K562 (cell line): ENCODE data around the gene PKD1L1. TPM values are rescaled to one million over a fixed set of nuclear protein-coding genes. Genes with fewer than 3 reads are reported as not detected.

Experiments
- ATAC-seq: fragments of 200-7000 bp; cut with Tn5 transposase; 3 replicates; pipeline ENCODE4 v1.9.1; 2020; ENCODE audit warnings: moderate library complexity
- BruUV-seq: library from RNA; stranded (reverse); fragments of 400-500 nt; replicated peaks from 2 replicates; lab custom pipeline; 2021; lab: Mats Ljungman, UMichigan
- CTCF ChIA-PET: fragments of 300-600 bp; formaldehyde crosslinking; extraction: SDS; loops from one replicate; lab custom pipeline; 2021; ENCODE audit warnings: low intra/inter-chr PET ratio; lab: Yijun Ruan, JAX
- POLR2A ChIA-PET: fragments of 300-600, 350-650 bp; sonication (Branson Sonifier 250); formaldehyde crosslinking; extraction: SDS; loops from one replicate; lab custom pipeline; 2021; ENCODE audit warnings: antibody characterized with exemption, inconsistent platforms; lab: Yijun Ruan, JAX
- DNase-seq, 4 experiments: peaks; one replicate each; pipeline versions ENCODE4 v3.0.0 to v3.0.0-alpha.2; 2011 to 2018; ENCODE audit warnings: low spot score in 3 of 4, mixed read lengths in 3 of 4; ENCODE audit errors: extremely low read depth in 1 of 4
- FAIRE-seq: peaks from 2 replicates; lab custom pipeline; 2011; peaks lifted over from hg19 to GRCh38; lab: Jason Lieb, UNC
- H2AFZ ChIP-seq: 2 replicates; pipeline ENCODE4 v1.6.0; 2011; ENCODE audit warnings: low read depth, low read length, control low read depth, inconsistent platforms
- H3K27ac ChIP-seq: fragments of 200-600 bp; 3 replicates; pipeline ENCODE4 v1.8.0; 2011; ENCODE audit warnings: low read depth, mild to moderate bottlenecking, control low read depth, inconsistent platforms, low read length, moderate library complexity, mixed read lengths; ENCODE audit errors: extremely low read depth
- H3K27me3 ChIP-seq, 2 experiments: fragments of 300-600 bp in 1 of 2; 2 replicates in 1 of 2; 3 replicates in 1 of 2; pipeline versions ENCODE4 v1.6.0 to v1.8.0; 2011; ENCODE audit warnings: inconsistent platforms in 2 of 2, low read length in 2 of 2, mild to moderate bottlenecking in 1 of 2, mixed read lengths in 1 of 2, moderate library complexity in 1 of 2; ENCODE audit not compliant: control insufficient read depth in 2 of 2, insufficient read depth in 2 of 2
- H3K36me3 ChIP-seq: fragments of 300-600 bp; 3 replicates; pipeline ENCODE4 v1.8.0; 2011; ENCODE audit warnings: mild to moderate bottlenecking, low read length, inconsistent platforms; ENCODE audit not compliant: control insufficient read depth, insufficient read depth
- H3K4me1 ChIP-seq, 2 experiments: fragments of 200-600 bp in 1 of 2; replicated peaks in 1 of 2; 2 replicates in 1 of 2; 3 replicates in 1 of 2; pipeline versions ENCODE4 v1.5.1 to v1.8.0; 2011; ENCODE audit warnings: inconsistent platforms in 2 of 2, low read length in 2 of 2, mild to moderate bottlenecking in 1 of 2, mixed read lengths in 1 of 2, moderate library complexity in 1 of 2; ENCODE audit not compliant: control insufficient read depth in 2 of 2, insufficient read depth in 2 of 2
- H3K4me2 ChIP-seq: 2 replicates; pipeline ENCODE4 v1.6.1; 2011; ENCODE audit warnings: low read length, control low read depth, inconsistent platforms, mixed read lengths; ENCODE audit not compliant: insufficient read depth
- H3K4me3 ChIP-seq: fragments of 200-600 bp; sonication (generic), shearing (Covaris generic); 2 replicates; pipeline ENCODE4 v1.5.1; 2016; ENCODE audit warnings: control low read depth, inconsistent platforms
- H3K79me2 ChIP-seq: fragments of 200-600 bp; 3 replicates; pipeline ENCODE4 v1.8.0; 2011; ENCODE audit warnings: low read length, inconsistent platforms; ENCODE audit not compliant: control insufficient read depth, insufficient read depth
- H3K9ac ChIP-seq, 2 experiments: 2 replicates each; pipeline versions ENCODE4 v1.6.0 to v1.6.1; 2011; ENCODE audit warnings: low read depth in 2 of 2, low read length in 2 of 2, control low read depth in 1 of 2, inconsistent platforms in 1 of 2, mild to moderate bottlenecking in 1 of 2, mixed read lengths in 1 of 2; ENCODE audit not compliant: insufficient read depth in 1 of 2
- H3K9me1 ChIP-seq: one replicate; pipeline ENCODE4 v1.6.0; 2011; ENCODE audit warnings: inconsistent platforms, mild to moderate bottlenecking, low read length, moderate library complexity; ENCODE audit not compliant: control insufficient read depth, insufficient read depth
- H3K9me3 ChIP-seq: replicated peaks from 2 replicates; pipeline ENCODE4 v1.5.1; 2011; ENCODE audit warnings: low read depth, low read length, inconsistent platforms; ENCODE audit not compliant: control insufficient read depth, insufficient read depth
- H4K20me1 ChIP-seq: replicated peaks from 2 replicates; pipeline ENCODE4 v1.6.1; 2011; ENCODE audit warnings: low read length, inconsistent platforms, mixed read lengths; ENCODE audit not compliant: control insufficient read depth, insufficient read depth
- ELK3 ChIP-seq: fragments of 450-650 bp; formaldehyde crosslinking; IDR thresholded peaks from 2 replicates; pipeline ENCODE4 v1.4.0; 2020; ENCODE audit warnings: mild to moderate bottlenecking
- PRPF4 ChIP-seq: fragments of 200-400 bp; formaldehyde crosslinking; IDR thresholded peaks from one replicate; pipeline ENCODE4 v1.6.1; 2017; ENCODE audit warnings: low read length, low read depth, mild to moderate bottlenecking; ENCODE audit not compliant: insufficient read depth, poor library complexity, severe bottlenecking
- RB1 ChIP-seq: fragments of 450-650 bp; IDR thresholded peaks from 2 replicates; pipeline ENCODE4 v1.6.1; 2017; ENCODE audit warnings: low read depth, mild to moderate bottlenecking
- SNIP1 ChIP-seq: fragments of 450-650 bp; IDR thresholded peaks from 2 replicates; pipeline ENCODE4 v1.7.1; 2017; ENCODE audit warnings: low read depth, mild to moderate bottlenecking
- TCF3 ChIP-seq: sonication (generic); formaldehyde crosslinking; IDR thresholded peaks from 2 replicates; pipeline ENCODE4 v1.4.0; 2020; ENCODE audit warnings: mild to moderate bottlenecking, missing genetic modification reagents
- ZNF586 ChIP-seq: fragments of 450-650 bp; formaldehyde crosslinking; conservative IDR thresholded peaks from 2 replicates; pipeline ENCODE4 v1.4.0; 2020; ENCODE audit warnings: mild to moderate bottlenecking, moderate library complexity
- WGBS: fragments of 100-300 bp; shearing (Covaris generic); methylation state at CpG from one replicate; pipeline ENCODE4 v1.1.6; 2016; ENCODE audit warnings: low coverage, mixed read lengths; ENCODE audit not compliant: insufficient coverage; ENCODE audit errors: missing lambda C conversion rate; 5-methylcytosine and 5-hydroxymethylcytosine counted together
- in situ Hi-C: fragments of 300-500 bp; cut with MboI; formaldehyde crosslinking; loops from 4 replicates; pipeline ENCODE4 v1.15.0; 2018; ENCODE audit warnings: inconsistent platforms, mixed read lengths
- intact Hi-C: fragments of 100-400 bp; cut with micrococcal nuclease; formaldehyde crosslinking; loops from 2 replicates; pipeline ENCODE4 v1.14.2; 2022
- polyA plus RNA-seq, 8 experiments: library from polyadenylated mRNA; depleted of rRNA in 4 of 8; stranded (reverse) in 5 of 8; unstranded in 3 of 8; fragments of >200 nt; fragmentation: Nextera tagmentation in 2 of 8; fragmentation: Illumina TruSeq in 1 of 8; extraction: Ambion mirVana in 2 of 8; extraction: Trizol in 1 of 8; gene quantifications; 2 replicates each; pipeline versions ENCODE4 v1.2.1 to v1.2.3, GENCODE V29; 2011 to 2014; ENCODE audit warnings: inconsistent platforms in 1 of 8, missing spikeins in 1 of 8
- total RNA-seq, 7 experiments: library from RNA; depleted of rRNA in 6 of 7; stranded (reverse); fragments of >200 nt in 6 of 7; fragmentation: Illumina TruSeq in 2 of 7; extraction: Trizol in 2 of 7; gene quantifications; 2 replicates each; pipeline versions ENCODE4 v1.2.1 to v1.2.3, GENCODE V29; 2011 to 2021; ENCODE audit warnings: low replicate concordance in 1 of 7

The PKD1L1 gene
- total and polyA plus RNA-seq, 9 of the 15 experiments (the other 6 are each of a cell fraction or from before 2014, with no cell fraction given) = 0.01 to 0.02 TPM; not detected in 7

GRCh38 chr7:47843291-47843690, 105.0 kb downstream of the PKD1L1 start:
- Histone ChIP-seq H3K9me3 (no peaks in the 10 kb centered on the region), H3K27me3 (peaks cover 2 to 33% of the 10 kb centered on the region in 2 experiments; a peak in 3 of 5 replicates), H3K36me3 (no peaks in the 10 kb centered on the region), H3K4me2 (no peak overlapping the region), H3K79me2 (no peaks in the 10 kb centered on the region), H3K27ac (no peak overlapping the region), H3K4me3 (no peak overlapping the region), H3K9ac (no peak overlapping the region), H3K9me1 (no peaks in the 10 kb centered on the region), H4K20me1 (0 out of 2 replicates have a peak, but pooled peaks cover 3% of the 10 kb centered on the region), H3K4me1 (no peaks in the 10 kb centered on the region; a peak in 1 of 5 replicates), H2AFZ (no peak overlapping the region)
- no TSS peak for BruUV-seq
- POLR2A ChIA-PET = interaction anchor here (0.6 kb wide), 1 partner anchor 1941 kb away, joined by 4 read pairs; no protein-coding TSS in a partner anchor
- ATAC-seq (no peak), DNase-seq (no peak), FAIRE-seq (no peak)
- in situ Hi-C loops (no loop called here), intact Hi-C loops (no loop called here)
- CTCF ChIA-PET = no interaction called here
- no peak for TF ChIP-seq PRPF4
- TF ChIP-seq TCF3 = no peak
- no peak for TF ChIP-seq ELK3 (CRISPR knock-in tag)
- TF ChIP-seq ZNF586 (CRISPR knock-in tag) = no peak
- no peak for TF ChIP-seq SNIP1
- no peak for TF ChIP-seq RB1
- 0% methylated on average over 2 of the region's 2 CpGs for WGBS
